Measurements from ENCODE around the gene IGF2.

DNA sequence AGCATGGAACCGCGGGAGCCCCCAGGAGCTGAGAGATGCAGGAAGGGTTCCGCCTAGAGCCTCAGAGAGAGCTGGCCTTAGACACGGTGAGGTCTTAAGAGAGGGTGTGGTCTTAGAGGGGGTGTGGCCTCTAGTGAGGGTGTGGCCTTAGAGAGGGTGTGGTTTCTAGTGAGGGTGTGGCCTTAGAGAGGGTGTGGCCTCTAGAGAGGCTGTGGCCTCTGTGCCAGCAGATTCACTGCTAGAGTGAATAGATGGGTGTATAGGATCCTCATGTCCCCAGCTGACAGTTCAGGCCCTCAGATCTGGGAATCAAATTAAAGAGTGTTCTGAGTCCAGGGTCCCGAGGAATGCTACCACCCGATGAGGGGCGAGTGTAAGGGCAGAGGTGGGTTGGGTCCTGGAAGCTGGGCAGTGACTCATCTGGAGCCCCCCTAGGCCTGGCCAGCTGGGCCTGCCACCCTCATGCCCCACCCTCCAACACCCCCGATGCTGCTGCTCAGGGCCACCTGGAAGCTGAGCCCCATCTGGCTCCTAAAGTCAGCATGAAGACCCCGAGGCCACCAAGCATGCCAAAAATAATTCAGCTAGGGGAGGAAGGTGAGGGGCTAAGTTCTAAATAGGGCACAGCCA, 49.5 kb downstream of the IGF2 start:
- no peak for TF ChIP-seq POLR2A (IDR thresholded peaks at IDR 0.05)
- no peak for TF ChIP-seq CTCF (IDR thresholded peaks at IDR 0.05)
- no peak for TF ChIP-seq EP300 (IDR thresholded peaks at IDR 0.05)
